ENCODE measurements around the gene EFCAB14.
"Not testable (repeated sequence)": the region's sequence is repeated elsewhere in the genome, so short reads cannot be mapped to it uniquely, and the experiment has no call there.

The EFCAB14 gene

DNA sequence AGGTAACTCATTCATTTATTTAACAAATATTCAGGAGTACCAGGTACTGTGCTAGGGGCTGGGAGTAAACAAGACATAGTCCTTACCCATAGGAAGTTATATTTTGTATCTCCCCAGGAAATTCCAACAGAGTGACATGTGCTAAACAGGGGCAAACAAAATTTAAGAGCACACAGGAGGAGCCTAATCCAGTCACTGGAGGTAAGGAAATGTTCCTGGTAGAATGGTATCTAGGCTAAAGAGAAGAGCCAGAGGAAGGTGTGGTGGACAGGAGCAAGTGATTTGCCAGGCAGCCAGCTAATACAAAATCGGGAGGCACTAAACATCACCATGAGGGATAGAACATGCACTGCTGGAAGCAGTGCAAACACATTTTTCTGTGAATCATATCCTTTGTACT, 36.9 kb downstream of the EFCAB14 start:
- DNase-seq: no peak

DNA sequence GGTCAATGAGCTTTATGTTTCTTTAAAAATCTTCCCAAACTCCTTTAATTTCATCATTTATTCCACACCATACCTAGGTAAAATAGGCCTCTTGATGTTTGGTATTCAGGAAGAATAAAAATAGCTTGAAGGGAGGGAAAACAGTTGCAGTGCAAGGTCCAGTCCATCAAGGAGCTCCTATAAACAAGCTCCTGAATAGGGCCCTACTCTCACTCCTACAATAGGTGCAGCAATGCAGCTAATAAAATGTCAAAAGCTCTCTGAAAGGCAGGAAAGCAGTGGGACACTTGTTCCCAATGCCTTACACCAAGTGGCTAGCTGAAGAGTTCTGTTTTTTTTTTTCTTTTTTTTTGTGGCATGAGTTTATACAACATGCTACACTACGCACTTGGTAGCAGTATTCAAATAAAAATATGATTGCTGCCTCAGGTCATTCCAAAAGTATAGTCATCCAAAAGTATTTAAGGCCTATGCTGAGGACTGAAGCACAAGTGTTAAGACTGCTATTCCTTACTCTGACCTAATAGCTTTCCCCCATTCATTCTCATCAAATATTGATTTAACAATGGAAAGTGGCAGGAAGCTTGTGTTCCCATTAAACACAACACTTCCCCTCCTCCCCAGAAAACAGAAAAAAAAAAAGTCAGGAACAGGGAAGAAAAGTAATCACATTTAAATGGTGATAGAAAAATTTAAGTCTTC, 37.4 kb downstream of the EFCAB14 start:
- DNase-seq: no peak

DNA sequence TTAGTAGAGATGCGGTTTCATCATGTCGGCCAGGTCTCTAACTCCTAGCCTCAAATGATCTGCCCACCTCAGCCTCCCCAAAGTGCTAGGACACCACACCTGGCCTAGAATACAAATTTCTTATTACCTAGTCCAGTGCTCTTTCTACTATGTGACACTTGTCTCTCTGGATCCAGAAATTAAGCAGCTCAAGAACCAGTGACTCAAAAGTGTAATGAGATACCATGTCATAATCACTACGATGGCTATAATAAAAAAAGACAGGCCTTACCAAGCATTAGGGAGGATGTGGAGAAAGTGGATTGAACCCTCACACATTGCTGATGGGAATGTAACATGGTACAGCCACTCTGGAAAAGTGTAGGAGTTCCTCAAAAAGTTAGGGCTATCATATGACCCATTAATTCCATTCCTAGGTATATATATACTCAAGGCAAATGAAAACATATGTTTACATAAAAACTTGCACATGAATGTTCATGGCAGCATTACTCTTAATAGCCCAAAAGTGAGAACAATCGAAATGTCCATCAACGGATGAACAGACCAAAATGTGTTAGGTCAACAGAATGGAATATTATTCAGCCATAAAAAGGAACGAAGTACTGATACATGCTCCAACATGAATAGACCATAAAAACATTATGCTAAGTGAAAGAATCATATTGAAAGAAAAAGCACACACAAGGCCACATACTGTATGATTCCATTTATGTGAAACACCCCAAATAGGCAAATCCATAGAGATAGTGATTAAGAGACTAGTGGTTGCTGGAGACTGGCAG, 38.9 kb downstream of the EFCAB14 start:
- no peak for DNase-seq

DNA sequence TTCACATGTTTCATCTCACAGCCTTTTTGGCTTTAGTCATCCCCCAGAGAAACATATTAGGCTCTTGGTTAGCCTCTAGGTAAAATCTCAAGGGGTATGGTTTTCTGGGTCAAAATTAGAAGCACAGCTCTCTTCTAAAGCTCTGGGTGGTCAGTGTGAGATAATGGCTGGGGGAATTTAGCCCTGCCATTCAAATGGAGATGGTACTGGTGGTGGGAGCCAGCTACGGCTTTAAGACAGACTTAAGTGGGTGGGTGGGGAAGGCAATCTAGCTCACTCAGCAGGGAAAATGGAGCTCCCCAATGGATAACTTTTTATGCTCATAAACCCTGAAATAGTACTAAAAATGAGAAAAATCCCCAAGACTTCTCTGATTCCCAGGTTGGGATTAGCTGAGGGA, 41.6 kb downstream of the EFCAB14 start:
- no peak for DNase-seq

DNA sequence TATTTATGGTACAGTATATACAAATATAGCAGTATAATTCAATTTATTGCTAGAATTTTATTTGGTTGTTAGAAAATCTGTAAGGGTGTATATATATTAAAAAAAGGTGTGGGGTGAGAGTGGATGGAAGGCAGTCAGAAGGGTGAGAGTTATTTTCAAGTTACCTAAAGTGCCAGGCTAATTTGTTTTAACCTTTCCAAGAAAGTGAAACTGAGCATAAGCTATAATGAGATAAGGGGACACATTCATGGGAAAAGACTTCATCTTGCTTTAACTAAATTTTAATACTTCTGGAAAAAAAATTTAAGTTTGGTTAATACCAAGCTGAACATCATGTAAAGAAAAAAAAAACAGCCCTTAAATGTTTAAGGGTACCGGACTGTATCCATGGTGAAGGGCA, 42.4 kb downstream of the EFCAB14 start:
- peak in 1 of 2 donors; percentile 51 for DNase-seq

DNA sequence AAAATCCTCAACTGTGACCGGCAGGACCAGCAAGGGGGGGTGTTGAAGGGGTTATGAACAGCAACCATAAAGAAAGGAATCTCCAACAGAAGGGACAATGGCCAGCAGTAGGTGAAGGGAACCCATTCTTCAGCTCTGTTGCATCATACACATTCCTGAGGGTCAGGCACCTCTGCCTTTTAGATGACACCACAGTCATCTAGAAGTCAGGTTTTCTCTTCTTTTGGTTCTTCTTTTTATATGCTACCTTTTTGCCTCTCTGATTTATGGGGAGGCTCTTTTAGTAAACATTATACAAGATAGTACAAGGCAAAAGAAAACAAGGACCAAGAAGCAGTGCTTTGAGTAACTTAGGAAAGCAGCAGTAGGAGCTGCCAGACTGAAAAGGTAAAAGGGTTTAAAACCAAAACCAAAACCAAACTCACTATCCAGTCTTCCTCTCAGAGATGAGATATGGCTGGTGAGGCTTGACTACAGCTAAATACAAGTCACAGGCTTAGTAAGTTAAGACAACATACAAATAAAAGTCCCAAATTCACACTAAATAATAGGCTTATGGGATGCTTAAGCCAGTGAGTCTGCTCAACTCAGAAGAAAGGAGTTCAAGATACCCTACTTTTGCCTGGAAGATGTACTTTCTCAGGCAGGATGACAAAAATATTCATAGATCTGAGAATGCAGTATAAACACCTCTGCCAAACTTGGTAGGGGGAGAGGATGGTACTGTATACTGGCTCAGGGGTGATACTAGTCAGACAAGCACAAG, 43.2 kb downstream of the EFCAB14 start:
- DNase-seq: peak in 1 of 2 donors; percentile 57

DNA sequence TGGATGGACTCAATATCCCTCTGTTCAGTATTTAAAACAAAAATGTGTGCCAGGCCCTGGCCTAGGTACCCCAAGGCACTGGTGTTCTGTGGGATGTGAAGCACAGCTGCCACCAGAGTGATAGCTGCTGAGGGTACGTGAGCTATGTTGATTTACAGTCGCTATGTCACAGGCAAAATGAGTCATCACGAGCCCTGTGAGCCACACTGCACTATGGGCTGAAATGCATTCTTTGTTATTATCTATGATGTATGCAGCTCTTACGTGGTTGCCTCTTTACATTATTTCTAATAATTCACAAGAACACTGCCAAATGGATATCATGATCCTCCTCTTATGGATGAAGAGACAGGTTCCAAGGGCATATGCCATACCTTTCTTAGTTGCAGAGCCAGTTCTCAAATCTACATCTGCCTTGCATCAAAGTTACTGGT, 45.1 kb downstream of the EFCAB14 start:
- no peak for DNase-seq

DNA sequence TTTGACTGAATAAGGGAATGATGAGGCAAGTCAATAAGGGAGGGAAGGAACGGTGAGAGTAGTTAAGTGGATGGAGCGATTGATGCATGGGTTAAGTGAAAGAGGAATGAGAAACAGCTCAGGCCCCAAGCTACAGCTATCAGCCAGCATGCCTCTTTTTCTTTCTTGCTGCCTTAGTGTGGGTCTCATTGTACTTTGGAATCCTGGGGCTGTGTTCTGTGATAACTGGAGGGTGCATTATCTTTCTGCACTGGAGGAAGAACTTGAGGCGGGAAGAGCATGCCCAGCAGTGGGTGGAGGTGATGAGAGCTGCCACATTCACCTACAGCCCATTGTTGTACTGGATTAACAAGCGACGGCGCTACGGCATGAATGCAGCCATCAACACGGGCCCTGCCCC, 46.2 kb downstream of the EFCAB14 start:
- no peak for DNase-seq

DNA sequence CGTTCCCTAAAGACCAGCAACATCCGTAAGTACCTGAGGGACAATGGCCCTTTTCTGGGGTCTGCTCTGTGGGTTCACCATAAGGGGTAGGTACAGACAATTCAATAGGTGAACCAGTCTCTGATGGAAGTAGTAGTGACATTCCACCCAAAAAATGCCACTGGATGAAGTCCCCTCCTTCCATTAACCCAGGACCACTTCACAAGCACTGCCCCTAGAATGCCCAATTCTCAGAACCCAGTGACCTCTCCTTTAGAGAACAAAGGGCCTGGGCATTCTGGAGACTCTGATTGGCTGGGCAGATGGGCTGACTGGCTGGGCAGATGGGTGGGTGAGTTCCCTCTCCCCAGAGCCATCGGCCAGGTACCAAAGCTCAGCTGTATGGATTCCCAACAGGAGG, 47.4 kb downstream of the EFCAB14 start, which contains the start of gene TEX38:
Gene TEX38, plus strand, starts transcription at position 301 of the 400 bp plus-strand sequence. Its CDS starts 81 bp downstream, at position 382.
- DNase-seq: no peak

DNA sequence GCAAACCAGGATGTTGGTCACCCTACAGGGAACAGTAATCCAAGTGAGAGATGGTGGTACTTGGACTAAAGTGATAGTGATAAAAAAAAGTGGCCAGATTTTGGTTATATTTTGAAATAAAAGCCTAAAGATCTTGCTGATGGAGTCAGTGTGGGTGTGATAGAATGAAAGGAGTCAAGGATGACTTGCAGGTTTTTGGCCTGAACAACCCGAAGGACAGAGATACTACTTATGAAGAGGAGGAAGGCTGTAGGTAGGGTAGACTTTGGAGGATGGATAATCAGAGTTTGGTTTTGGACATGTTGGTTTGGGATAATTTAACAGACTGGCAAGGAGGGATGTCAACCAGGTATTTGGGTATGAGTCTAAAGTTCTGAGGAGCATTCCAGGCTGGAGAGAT, 48.8 kb downstream of the EFCAB14 start:
- DNase-seq: no peak

DNA sequence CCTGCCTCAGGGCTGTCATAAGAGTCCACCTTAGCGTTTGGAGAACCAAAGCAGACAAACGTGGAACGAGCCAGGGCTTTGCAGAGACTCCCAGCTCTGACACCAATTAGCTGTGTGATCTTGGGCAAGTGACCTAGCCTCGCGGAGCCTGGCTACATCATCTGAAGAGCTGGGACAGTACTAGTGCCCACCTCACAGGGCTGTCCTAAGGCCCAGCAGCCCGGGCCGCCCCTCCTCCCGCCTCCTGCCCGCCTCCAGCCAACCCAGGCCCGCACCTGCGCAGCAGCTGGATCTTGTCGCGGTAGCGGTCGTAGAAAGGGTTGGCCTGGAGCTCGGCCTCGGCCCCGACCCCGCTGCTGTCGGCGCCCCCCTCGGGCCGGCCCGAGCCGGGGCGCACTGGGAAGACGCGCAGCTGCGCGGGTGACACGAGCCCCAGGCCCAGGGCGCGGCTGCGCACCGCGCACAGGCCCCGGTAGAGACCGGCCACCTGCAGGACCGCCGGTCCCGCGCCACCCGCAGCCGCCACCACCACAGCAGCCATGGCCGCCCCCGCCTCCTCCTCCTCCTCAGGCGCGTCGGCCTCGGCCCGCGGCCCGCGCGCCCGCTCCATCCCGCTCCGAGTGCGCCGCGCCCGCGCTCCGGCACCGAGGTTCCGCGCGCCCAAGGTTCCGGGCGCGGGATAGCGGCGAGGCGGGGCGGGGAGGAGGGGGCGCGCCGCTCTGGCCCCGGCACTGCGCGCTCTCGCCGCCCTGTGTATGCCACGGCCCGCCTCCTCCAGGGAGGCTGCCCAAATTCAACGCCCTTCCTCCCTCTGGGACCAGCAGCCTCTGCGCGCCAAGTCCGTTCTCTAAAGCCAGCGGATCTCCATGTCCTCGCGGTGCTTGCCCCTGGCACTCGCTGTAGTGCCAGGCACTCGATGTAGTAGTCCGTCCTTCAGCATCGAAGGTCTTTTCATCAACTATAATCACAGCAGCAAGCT, 50.8 kb downstream of the EFCAB14 start, which contains the start of gene ATPAF1:
Gene ATPAF1, minus strand, starts transcription at position 583 of the 979 bp plus-strand sequence. Its CDS starts 42 bp downstream, at position 541.
- peak; percentile 57 to 74 for DNase-seq

DNA sequence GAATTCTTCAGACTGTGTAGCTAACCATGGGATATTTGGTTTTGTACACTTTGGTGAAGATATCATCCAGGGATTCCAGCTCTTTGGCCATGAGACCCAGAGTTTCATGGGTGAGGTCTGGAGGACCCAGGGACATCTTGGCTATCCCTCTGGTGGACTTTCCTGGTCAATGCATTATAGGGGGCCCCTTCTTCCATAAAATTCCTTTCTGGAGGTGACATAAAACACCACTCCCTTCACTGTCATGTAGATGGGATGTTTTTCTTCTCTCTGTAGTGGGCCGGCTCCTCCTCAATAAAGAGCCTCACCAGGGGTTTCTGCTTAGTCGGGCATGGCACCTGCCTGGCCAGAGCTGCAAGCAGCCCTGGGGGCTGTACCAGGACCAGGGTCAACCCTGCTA, 52.9 kb downstream of the EFCAB14 start:
- no peak for DNase-seq

DNA sequence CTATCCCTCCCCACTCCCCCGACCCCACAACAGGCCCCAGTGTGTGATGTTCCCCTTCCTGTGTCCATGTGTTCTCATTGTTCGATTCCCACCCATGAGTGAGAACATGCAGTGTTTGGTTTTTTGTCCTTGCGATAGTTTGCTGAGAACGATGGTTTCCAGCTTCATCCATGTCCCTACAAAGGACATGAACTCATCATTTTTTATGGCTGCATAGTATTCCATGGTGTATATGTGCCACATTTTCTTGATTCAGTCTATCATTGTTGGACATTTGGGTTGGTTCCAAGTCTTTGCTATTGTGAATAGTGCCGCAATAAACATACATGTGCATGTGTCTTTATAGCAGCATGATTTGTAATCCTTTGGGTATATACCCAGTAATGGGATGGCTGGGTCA, 56.0 kb downstream of the EFCAB14 start:
- DNase-seq: not testable (repeated sequence)

DNA sequence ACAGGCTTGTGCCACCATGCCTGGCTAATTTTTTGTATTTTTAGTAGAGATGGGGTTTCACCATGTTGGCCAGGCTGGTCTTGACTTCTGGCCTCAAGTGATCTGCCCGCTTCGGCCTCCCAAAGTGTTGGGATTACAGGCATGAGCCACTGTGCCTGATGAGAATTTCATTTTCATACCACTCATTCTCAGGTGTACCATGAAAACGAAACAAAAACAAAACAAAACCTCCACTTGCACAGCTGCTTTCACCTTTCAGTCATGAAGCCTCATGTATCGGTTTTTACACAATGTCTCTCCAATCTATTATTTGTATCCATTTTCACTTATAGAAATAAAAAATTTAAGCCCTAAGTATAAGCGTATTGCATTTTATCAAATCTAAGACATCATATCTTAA, 58.8 kb downstream of the EFCAB14 start:
- DNase-seq: peak in 1 of 2 donors; percentile 17

DNA sequence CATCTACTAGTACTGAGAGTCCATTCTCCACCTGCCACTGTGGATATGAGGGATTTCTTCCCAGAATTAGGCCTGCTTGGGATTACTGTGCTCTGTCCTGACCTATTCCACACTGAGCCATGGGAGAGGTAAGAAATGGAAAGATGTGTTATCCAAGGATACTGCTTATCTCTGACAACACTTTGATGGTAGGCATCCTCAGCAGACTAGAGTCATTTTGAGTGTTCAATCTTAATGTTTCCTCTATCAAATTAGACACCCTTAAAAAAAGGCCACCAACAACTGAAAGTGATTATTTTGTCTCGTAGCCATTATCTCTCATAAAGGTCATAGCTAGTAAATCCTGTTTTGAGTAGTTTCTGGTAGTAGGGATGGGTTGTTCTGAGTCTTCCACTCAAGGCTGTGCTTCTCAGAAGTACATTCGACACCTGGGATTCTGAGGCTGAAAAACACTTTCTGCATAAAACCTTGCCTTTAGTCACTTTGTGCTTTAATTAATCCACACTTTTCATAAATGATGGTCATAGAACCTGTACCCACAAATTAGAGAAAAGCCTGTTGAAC, 59.5 kb downstream of the EFCAB14 start:
- DNase-seq: no peak

DNA sequence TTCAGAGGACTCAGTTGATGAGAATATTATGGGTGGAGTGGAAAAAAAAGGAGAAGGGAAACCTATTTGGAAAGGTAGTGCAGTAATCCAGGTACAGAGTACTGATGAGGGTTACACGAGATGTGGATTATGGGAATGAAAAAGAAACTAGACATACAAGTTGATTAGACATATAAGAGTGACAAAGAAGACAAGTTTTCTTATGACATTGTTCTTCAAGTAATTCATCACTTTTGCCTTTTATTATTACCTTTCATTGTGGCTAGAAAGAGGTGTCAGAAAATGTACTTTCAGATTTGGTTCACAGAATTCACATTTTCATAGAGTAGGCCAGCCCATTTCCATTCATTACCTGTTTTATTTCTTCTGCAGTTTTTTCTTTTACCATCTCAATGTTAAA, 61.1 kb downstream of the EFCAB14 start:
- DNase-seq: no peak

DNA sequence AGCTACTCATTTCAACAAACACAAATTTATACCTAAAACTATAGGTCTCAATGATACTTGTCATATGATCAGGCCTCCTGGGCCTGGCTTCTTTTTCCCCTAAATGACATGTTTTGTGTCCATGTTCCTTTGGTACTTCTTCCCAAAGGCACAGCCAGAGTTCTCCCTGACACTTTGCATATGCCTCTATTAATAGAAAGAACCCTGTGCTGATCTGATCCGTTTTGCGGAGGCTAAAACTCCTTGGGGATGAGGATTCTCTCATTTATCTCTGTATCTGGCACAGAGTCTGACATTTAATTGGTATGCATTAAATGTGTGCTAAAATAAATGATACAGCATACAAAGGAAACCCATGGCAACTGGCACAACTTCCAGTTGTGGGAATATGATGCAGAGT, 62.3 kb downstream of the EFCAB14 start:
- no peak for DNase-seq

DNA sequence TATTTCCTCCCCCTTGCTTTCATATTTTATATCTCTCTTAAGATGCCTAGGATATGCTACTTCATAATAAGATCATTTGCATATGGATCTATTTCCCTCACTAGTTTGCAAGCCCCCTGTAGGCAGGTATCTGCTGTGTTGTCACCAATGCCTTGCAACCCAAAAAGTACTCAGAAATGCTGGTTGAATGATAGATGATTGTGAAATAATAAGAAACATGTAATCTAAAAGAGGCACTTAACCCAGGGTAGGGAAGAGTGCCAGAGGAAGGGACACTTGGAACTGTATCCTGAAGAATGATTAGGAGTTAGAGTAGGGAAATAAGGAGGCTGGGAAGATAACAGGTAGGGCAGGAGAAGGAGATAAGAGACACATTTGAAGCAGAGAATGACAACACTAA, 63.1 kb downstream of the EFCAB14 start:
- no peak for DNase-seq

DNA sequence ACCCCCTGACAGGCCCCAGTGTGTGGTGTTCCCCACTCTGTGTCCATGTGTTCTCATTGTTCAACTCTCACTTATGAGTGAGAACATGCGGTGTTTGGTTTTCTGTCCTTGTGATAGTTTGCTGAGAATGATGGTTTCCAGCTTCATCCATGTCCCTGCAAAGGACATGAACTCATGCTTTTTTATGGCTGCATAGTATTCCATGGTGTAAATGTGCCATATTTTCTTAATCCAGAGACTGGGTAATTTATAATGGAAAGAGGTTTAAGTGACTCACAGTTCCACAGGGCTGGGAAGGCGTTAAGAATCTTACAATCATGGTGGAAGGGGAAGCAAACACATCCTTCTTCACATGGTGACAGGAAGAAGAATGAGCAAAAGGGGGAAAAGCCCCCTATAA, 64.2 kb downstream of the EFCAB14 start:
- DNase-seq: not testable (repeated sequence)

DNA sequence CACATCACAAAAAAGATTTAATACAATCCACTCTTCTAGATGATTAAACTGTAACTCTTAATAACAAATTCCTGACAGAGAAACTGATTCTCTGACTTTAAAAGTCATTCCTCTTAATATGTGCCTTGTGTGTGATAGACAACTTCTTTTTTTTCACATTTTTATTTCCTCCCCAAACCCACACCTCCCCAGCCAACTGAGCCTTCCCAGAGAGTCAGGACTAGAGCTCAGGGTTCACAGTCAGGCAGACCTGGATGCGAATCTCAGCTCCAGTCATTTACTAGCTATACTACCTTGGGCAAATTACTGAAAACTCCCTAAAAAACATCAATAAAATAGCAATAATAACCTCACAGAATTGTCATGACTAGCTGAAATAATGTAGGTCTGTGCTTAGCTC, 64.9 kb downstream of the EFCAB14 start:
- DNase-seq: no peak

DNA sequence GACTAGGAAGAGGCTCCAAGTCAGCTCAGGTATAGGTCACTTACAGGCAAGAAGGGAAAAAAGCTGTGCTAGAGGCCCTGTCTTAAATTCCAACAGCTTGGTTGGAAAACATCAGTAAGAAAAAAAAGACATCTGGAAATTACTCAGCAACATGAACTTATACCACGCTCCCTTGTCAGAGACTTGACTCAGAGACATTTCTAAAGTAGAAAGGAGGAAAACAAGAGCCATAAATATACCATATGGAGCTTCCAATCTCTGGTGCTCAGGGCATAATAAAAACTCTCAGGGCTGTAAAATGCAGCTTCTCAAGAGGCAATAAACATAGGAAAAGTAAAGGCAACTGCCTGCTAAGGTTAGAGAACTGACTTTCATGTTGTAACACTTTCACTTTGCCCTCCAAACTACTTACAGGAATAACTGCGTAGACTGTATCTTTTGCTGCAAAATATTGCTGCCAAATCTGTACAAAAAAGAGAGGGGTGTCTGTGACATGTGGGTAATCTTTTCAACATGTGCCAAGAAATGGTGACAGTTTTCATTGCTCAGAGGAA, 65.4 kb downstream of the EFCAB14 start:
- DNase-seq: no peak

Measured in CD4-positive, alpha-beta T cell treated with Interferon alpha-2 for 1 hour (primary cell).